ENCODE results near the gene SAMD8.
A peak's percentile ranks its signal among the peaks of the same experiment; 100 is the strongest.
"Not testable (repeated sequence)": the region's sequence is repeated elsewhere in the genome, so short reads cannot be mapped to it uniquely, and the experiment has no call there.

SAMD8 gene

DNA sequence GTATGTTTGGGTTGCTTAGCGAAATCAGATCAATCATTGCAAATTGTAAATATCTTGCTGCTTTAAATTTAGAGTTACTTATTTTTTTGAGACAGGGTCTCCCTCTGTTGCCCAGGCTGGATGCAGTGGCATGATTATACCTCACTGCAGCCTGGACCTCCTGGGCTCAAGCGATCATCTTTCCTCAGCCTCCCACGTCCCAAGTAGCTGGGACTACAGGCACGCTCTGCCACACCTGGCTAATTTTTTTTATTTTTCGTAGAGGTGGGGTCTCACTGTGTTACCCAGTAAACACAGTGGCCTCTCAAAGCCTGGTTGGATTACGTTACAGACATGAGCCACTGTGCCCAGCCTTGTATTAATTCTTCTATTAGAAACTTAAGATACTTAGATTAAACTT lies 100.9 kb downstream of the SAMD8 start:
- no peak for DNase-seq (ENCODE audit: low spot score)
- FAIRE-seq: no peak

- FAIRE-seq (no peak), DNase-seq (ENCODE audit: low spot score) (no peak)
Observed at GRCh38 chr10:75220274-75220673, 108.8 kb downstream of the SAMD8 start.

DNA sequence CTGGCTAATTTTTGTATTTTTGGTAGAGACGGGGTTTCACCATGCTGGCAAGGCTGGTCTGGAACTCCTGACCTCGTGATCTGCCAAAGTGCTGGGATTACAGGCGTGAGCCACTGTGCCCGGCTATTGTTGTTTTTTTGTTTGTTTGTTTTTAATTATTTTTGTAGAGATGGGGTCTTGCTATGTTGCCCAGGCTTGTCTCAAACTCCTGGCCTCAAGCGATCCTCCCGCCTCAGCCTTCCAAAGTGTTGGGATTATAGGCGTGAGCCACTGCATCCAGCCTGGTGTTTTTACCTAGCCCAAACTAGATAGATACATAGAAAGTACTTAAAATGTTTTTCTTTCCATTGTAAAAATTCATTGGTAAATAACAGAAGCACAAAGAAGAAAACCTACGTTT lies 110.0 kb downstream of the SAMD8 start:
- not testable (repeated sequence) for FAIRE-seq; DNase-seq (ENCODE audit: low spot score)

- no peak for FAIRE-seq
- DNase-seq (ENCODE audit: low spot score): no peak
Observed at GRCh38 chr10:75223507-75223906, 112.1 kb downstream of the SAMD8 start.

- no peak for FAIRE-seq
- no peak for DNase-seq (ENCODE audit: low spot score)
Observed at GRCh38 chr10:75226095-75226494, 114.6 kb downstream of the SAMD8 start.

- no peak for FAIRE-seq
Observed at GRCh38 chr10:75226656-75227055, 115.2 kb downstream of the SAMD8 start.

GRCh38 chr10:75228278-75228677 lies 116.8 kb downstream of the SAMD8 start:
- FAIRE-seq (no peak), DNase-seq (ENCODE audit: low spot score) (no peak)

More at GRCh38 chr10:75226656-75227055, 115.2 kb downstream of the SAMD8 start:
- DNase-seq (ENCODE audit: low spot score): no peak

GRCh38 chr10:75228834-75229233 lies 117.4 kb downstream of the SAMD8 start:
- DNase-seq (ENCODE audit: low spot score) (no peak), FAIRE-seq (no peak)

DNA sequence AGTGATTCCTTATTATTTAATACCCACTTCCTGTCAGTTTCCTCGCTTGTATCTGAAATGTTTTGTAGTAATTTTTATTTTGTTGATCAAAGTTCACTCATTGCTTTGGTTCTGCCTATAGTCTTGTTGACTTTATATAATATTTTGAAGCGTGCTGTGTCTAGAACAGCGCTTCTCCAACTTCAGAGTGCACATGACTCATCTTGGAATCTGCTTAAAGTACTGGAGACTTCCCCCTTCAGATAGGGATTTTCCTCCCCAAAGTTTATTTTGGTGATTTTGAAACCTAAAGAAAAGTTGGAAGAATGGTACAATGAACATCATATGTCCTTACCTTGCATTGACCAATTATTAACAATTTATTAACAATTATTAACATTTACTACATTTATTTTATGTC lies 118.5 kb downstream of the SAMD8 start:
- FAIRE-seq: no peak
- DNase-seq (ENCODE audit: low spot score): no peak

DNA sequence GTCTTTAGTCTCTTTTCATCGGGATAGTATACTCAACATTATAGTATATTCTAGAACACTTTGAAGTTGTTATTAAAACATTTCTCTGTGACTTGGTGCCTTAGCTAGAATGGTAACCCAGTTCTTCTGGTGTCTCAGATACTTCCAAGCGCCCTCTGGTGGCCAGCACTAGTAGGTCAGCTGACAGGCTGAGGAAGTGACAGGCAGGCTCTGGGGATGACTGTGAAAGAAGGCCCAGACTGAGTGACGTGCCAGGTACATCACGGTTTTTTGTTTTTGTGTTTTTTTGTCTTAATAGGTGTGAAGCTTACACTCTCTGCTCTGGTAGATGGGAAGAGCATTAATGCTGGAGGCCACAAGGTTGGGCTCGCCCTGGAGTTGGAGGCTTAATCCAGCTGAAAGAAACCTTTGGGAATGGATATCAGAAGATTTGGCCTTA lies 119.2 kb downstream of the SAMD8 start:
- FAIRE-seq (no peak), DNase-seq (ENCODE audit: low spot score) (peak; percentile 84)
